AG04450 (cell line): Measurements from ENCODE around the gene ACKR2. TPM values are rescaled to one million over a fixed set of nuclear protein-coding genes. Genes with fewer than 3 reads are reported as not detected.

Source experiments
- CTCF ChIA-PET: fragments of 300-600, 350-600 bp; formaldehyde crosslinking; extraction: SDS; loops from one replicate; lab custom pipeline; 2022; ENCODE audit warnings: antibody characterized with exemption, inconsistent platforms; lab: Charles Lee
- POLR2A ChIA-PET: fragments of 350-600 bp; formaldehyde crosslinking; extraction: SDS; loops from one replicate; lab custom pipeline; 2021; ENCODE audit warnings: antibody characterized with exemption, inconsistent platforms; lab: Yijun Ruan, JAX
- DNase-seq: peaks from one replicate; pipeline ENCODE4 v3.0.0-alpha.2; 2011; ENCODE audit warnings: low read depth, low spot score
- H3K27ac ChIP-seq: one replicate; pipeline ENCODE4 v1.5.1; 2012; ENCODE audit warnings: low read depth, low read length, control low read depth
- H3K27me3 ChIP-seq: one replicate; pipeline ENCODE4 v1.6.0; 2012; ENCODE audit warnings: low read length; ENCODE audit not compliant: control insufficient read depth, insufficient read depth
- H3K4me3 ChIP-seq: 2 replicates; pipeline ENCODE4 v1.5.1; 2011; ENCODE audit warnings: mild to moderate bottlenecking, low read depth, low read length, control low read depth
- H3K9me3 ChIP-seq: 2 replicates; pipeline ENCODE4 v1.5.1; 2012; ENCODE audit warnings: low read length; ENCODE audit not compliant: control insufficient read depth, insufficient read depth
- polyA plus RNA-seq: library from polyadenylated mRNA; depleted of rRNA; stranded (reverse); fragments of >200 nt; gene quantifications from 2 replicates; pipeline ENCODE4 v1.2.3, GENCODE V29; 2011
- TF ChIP-seq, protein P1 (sequence below): IDR thresholded peaks from 2 replicates; pipeline ENCODE4 v1.5.1; 2011; ENCODE audit warnings: low read depth, low read length, control low read depth, inconsistent platforms

Gene ACKR2
- polyA plus RNA-seq, 1 experiment: 0.04 TPM

DNA sequence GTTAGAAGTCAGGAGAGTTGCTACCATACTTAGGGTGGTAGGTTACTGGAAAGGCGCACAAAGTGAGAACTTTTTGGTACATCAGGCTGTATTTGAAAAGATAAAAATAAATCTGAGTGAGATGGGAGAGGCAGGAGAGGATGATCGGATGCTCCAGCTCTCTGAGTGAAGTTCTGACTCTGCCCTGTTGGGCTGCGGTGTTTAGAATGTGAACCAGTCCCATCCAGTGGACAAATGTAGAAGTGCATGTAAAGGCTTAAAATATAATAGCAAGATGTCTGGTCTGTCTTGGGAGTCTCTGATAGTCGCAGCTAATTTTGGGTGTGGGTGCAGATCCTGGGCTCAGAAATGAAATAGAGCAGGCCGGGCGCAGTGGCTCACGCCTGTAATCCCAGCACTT, 30.4 kb downstream of the ACKR2 start:
- H3K4me3 ChIP-seq: peak overlapping the region; percentile 36
- POLR2A ChIA-PET: interaction anchor here (0.6 to 0.8 kb wide), 2 partner anchors 43 to 56 kb away, joined by 3 read pairs; no protein-coding TSS in a partner anchor
- peak; percentile 42 for DNase-seq

DNA sequence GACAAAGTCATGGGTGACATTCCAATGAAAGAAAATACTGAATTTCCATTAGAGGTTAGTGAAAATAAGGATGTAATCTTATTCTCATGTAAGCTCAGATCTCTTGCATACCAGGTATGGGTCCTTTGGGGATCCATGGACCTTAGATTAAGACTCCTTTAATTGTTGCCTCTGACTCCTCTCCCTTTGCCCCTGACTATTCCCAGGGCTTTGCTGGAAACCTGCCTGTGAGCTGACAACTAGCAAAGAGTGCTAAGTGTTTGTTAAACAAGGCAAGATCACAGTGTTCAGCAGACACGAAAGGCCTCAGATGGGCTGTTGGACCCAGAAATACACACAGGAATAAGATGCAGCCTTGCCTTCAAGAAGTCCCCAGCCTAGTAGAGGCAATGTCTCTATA, 32.1 kb downstream of the ACKR2 start:
- DNase-seq: no peak
- Histone ChIP-seq H3K27ac (no peak overlapping the region), H3K27me3 (peaks cover 7% of the 10 kb centered on the region), H3K4me3 (no peak overlapping the region), H3K9me3 (no peaks in the 10 kb centered on the region)
- POLR2A ChIA-PET: no interaction called here
- CTCF ChIA-PET: no interaction called here
- TF ChIP-seq, protein P1, sequence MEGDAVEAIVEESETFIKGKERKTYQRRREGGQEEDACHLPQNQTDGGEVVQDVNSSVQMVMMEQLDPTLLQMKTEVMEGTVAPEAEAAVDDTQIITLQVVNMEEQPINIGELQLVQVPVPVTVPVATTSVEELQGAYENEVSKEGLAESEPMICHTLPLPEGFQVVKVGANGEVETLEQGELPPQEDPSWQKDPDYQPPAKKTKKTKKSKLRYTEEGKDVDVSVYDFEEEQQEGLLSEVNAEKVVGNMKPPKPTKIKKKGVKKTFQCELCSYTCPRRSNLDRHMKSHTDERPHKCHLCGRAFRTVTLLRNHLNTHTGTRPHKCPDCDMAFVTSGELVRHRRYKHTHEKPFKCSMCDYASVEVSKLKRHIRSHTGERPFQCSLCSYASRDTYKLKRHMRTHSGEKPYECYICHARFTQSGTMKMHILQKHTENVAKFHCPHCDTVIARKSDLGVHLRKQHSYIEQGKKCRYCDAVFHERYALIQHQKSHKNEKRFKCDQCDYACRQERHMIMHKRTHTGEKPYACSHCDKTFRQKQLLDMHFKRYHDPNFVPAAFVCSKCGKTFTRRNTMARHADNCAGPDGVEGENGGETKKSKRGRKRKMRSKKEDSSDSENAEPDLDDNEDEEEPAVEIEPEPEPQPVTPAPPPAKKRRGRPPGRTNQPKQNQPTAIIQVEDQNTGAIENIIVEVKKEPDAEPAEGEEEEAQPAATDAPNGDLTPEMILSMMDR: no peak

More for the DNA sequence above, 30.4 kb downstream of the ACKR2 start:
- CTCF ChIA-PET: interaction anchor here (0.6 to 2.5 kb wide), 29 partner anchors 8 to 1499 kb away, joined by 3 to 37 read pairs (median 4); partner anchors contain the start of genes HIGD1A and TCAIM
- TF ChIP-seq, protein P1: peak; percentile 85
- Histone ChIP-seq H3K27me3 (peaks cover 16% of the 10 kb centered on the region), H3K27ac (no peak overlapping the region), H3K9me3 (no peaks in the 10 kb centered on the region)

DNA sequence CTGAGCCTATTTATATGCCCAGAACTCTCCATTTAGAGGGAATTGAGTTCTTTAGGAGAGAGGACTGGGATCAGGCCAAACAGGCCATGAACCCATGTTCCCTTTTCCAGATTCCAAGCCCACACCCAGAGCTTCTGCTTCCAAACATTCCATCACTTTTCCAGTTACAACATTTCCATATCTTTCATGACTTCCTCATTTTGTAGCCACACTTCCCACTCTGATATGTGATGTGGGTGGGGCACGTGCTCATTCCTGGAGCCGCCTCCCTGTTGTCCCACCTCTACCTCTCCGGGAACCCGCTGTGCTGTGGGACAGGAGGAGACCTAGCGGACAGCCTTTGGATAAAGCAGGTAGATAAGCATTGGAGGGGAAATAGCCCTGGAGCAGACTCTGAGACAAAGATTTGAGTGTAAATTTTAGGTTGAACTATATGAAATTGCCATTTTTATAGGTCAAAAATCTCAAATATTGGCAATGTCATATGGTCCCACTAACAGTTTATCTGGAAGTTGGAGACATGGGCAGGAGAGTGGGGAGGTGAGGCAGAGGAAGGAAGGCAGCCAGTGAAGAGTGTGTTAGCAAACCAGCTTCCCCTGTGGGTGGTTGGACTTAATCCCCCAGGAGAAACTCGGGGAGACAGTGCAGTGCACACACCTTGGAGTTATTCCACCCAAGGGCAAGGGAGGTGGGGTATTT, 34.6 kb downstream of the ACKR2 start:
- H3K27me3 ChIP-seq: peaks cover 3% of the 10 kb centered on the region
- TF ChIP-seq, protein P1: no peak
- H3K4me3 ChIP-seq: no peak overlapping the region
- no peaks in the 10 kb centered on the region for H3K9me3 ChIP-seq
- ChIA-PET POLR2A (interaction anchor here (0.6 kb wide), 1 partner anchor 18 kb away, joined by 3 read pairs; no protein-coding TSS in a partner anchor), CTCF (no interaction called here)
- H3K27ac ChIP-seq: no peak overlapping the region
- DNase-seq: no peak

DNA sequence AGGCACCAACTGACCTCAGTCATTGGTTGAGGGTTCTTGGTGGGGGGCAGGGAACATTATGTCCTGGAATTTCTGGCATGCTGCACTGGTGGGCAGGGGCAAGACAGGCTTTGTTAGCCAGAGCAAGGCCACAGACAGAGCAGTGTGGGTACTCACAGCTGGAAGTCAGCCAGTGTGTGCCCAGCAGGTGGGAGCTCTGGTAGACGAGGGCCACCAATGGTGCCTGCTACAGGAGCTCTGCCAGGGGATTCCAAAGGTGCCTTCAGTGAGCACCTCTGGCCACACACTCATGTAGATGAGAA, 35.1 kb downstream of the ACKR2 start:
- TF ChIP-seq, protein P1: no peak
- Histone ChIP-seq H3K27me3 (peaks cover 4% of the 10 kb centered on the region), H3K9me3 (no peaks in the 10 kb centered on the region), H3K27ac (no peak overlapping the region), H3K4me3 (no peak overlapping the region)
- ChIA-PET POLR2A (no interaction called here), CTCF (no interaction called here)
- DNase-seq: no peak

DNA sequence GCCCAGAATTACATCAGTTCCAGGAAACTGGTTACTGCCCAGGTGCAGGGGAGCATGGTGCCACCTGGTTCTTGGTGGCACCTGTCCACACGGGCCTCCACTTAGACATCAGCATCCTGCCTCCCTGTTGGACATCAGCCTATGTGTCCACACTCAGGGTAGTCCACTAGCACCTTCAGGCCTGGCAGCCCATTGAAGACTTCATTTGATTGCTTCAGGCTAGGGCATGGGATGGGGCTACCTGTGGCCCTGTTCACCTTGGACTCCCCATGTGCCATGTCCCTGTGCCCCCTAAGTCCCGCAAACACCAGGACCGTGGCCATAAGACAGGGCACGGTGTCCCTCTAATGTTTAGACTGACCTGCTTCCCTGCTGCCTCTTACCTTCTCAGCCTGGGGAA, 35.6 kb downstream of the ACKR2 start:
- Histone ChIP-seq H3K4me3 (no peak overlapping the region), H3K27ac (no peak overlapping the region), H3K9me3 (no peaks in the 10 kb centered on the region), H3K27me3 (peaks cover 6% of the 10 kb centered on the region)
- no peak for DNase-seq
- ChIA-PET POLR2A (no interaction called here), CTCF (no interaction called here)
- TF ChIP-seq, protein P1: no peak
